IPS DF 6.9 (cell line): Measurements from ENCODE around the gene BUB1.
"Not testable (repeated sequence)": the region's sequence is repeated elsewhere in the genome, so short reads cannot be mapped to it uniquely, and the experiment has no call there.

Experiments
- DNase-seq: peaks from one replicate; pipeline ENCODE4 v3.0.0-alpha.2; 2013; ENCODE audit warnings: low read depth, low spot score
- H3K27ac ChIP-seq: one replicate; pipeline ENCODE4 v1.5.1; 2013; ENCODE audit warnings: low read length, control low read depth
- H3K27me3 ChIP-seq: 2 replicates; pipeline ENCODE4 v1.6.1; 2013; ENCODE audit warnings: mild to moderate bottlenecking, low read length; ENCODE audit not compliant: control insufficient read depth, insufficient read depth
- H3K36me3 ChIP-seq: 2 replicates; pipeline ENCODE4 v1.6.1; 2013; ENCODE audit warnings: low read length; ENCODE audit not compliant: control insufficient read depth, insufficient read depth
- H3K4me1 ChIP-seq: 2 replicates; pipeline ENCODE4 v1.6.1; 2013; ENCODE audit warnings: low read length; ENCODE audit not compliant: control insufficient read depth, insufficient read depth
- H3K4me3 ChIP-seq: 2 replicates; pipeline ENCODE4 v1.5.1; 2013; ENCODE audit warnings: mild to moderate bottlenecking, low read length
- H3K9me3 ChIP-seq: 2 replicates; pipeline ENCODE4 v1.6.1; 2013; ENCODE audit warnings: low read length, inconsistent platforms; ENCODE audit not compliant: control insufficient read depth, insufficient read depth
- WGBS: extraction: QIAGEN DNeasy Blood & Tissue Kit; methylation state at CpG from one replicate; pipeline ENCODE4 v1.1.7; 2013; ENCODE audit warnings: mixed read lengths, missing lambda C conversion rate; ENCODE audit not compliant: insufficient read length, insufficient coverage; 5-methylcytosine and 5-hydroxymethylcytosine counted together

Gene BUB1

GRCh38 chr2:110603917-110604591 is 73.8 kb downstream of the BUB1 start:
- WGBS, result no CpG with 5 or more reads among the region's 8 CpGs
- not testable (repeated sequence) for H3K36me3 ChIP-seq, H3K27ac ChIP-seq, H3K27me3 ChIP-seq, DNase-seq, H3K9me3 ChIP-seq, H3K4me3 ChIP-seq, H3K4me1 ChIP-seq

- H3K4me1 ChIP-seq, H3K27me3 ChIP-seq, H3K27ac ChIP-seq, DNase-seq, H3K4me3 ChIP-seq, H3K36me3 ChIP-seq, H3K9me3 ChIP-seq: not testable (repeated sequence)
- no CpG with 5 or more reads among the region's 9 CpGs for WGBS
Measured at GRCh38 chr2:110602139-110602538, 75.7 kb downstream of the BUB1 start.

GRCh38 chr2:110591973-110592372 is 85.9 kb downstream of the BUB1 start:
- not testable (repeated sequence) for H3K27me3 ChIP-seq, DNase-seq, H3K4me3 ChIP-seq, H3K4me1 ChIP-seq, H3K36me3 ChIP-seq, H3K9me3 ChIP-seq, H3K27ac ChIP-seq
- WGBS, result no CpG with 5 or more reads among the region's 2 CpGs

GRCh38 chr2:110589677-110590330 is 88.1 kb downstream of the BUB1 start:
- not testable (repeated sequence) for H3K4me3 ChIP-seq, H3K27ac ChIP-seq, DNase-seq, H3K36me3 ChIP-seq, H3K9me3 ChIP-seq, H3K27me3 ChIP-seq, H3K4me1 ChIP-seq
- no CpG with 5 or more reads among the region's 15 CpGs for WGBS

GRCh38 chr2:110588520-110588919 is 89.3 kb downstream of the BUB1 start:
- no CpG with 5 or more reads among the region's 1 CpG for WGBS

More at GRCh38 chr2:110588520-110588919, 89.3 kb downstream of the BUB1 start:
- H3K4me1 ChIP-seq, H3K27ac ChIP-seq, H3K27me3 ChIP-seq, H3K9me3 ChIP-seq, H3K4me3 ChIP-seq, H3K36me3 ChIP-seq, DNase-seq: not testable (repeated sequence)
